Upper lobe of left lung (tissue), 6 donors: Measurements from ENCODE around the gene GALNS. TPM values are rescaled to one million over a fixed set of nuclear protein-coding genes. Genes with fewer than 3 reads are reported as not detected.
A peak's percentile ranks its signal among the peaks of the same experiment; 100 is the strongest.

ENCODE experiments used
- ATAC-seq, 2 donors: fragments of 200-7000 bp; cut with Tn5 transposase; one replicate each; pipeline ENCODE4 v1.9.1; 2022; ENCODE audit warnings: mild to moderate bottlenecking in 2 of 2, moderate library complexity in 2 of 2; ENCODE audit not compliant: low FRiP score in 2 of 2
- DNase-seq, 2 donors: peaks; one replicate each; pipeline ENCODE4 v3.0.0-alpha.2; 2019 to 2020
- H3K27ac ChIP-seq, 4 donors: fragments of 200-600 bp; sonication (generic); one replicate each; pipeline ENCODE4 v1.5.1; 2016 to 2019
- H3K27me3 ChIP-seq, 4 donors: fragments of 200-600 bp; sonication (generic); one replicate each; pipeline ENCODE4 v1.5.1; 2017 to 2019
- H3K36me3 ChIP-seq, 4 donors: fragments of 200-600 bp; sonication (generic); one replicate each; pipeline ENCODE4 v1.5.1; 2016 to 2019
- H3K4me1 ChIP-seq, 4 donors: fragments of 200-600 bp; sonication (generic); one replicate each; pipeline ENCODE4 v1.5.1; 2018 to 2019
- H3K4me3 ChIP-seq, 4 donors: fragments of 200-600 bp; sonication (generic); one replicate each; pipeline ENCODE4 v1.5.1; 2017 to 2019; ENCODE audit warnings: mild to moderate bottlenecking in 2 of 4, moderate library complexity in 1 of 4
- H3K9me3 ChIP-seq, 4 donors: fragments of 200-600 bp; sonication (generic); one replicate each; pipeline ENCODE4 v1.5.1; 2018 to 2019
- EP300 ChIP-seq, 4 donors: sonication (generic); formaldehyde crosslinking; IDR thresholded peaks; one replicate each; pipeline ENCODE4 v1.5.1; 2017; ENCODE audit warnings: antibody characterized with exemption in 4 of 4, control low read depth in 2 of 4
- POLR2A ChIP-seq, 4 donors: fragments of 450-650 bp; IDR thresholded peaks; one replicate each; pipeline ENCODE4 v1.5.1; 2016 to 2017; ENCODE audit warnings: antibody characterized with exemption in 4 of 4, mild to moderate bottlenecking in 2 of 4
- POLR2AphosphoS5 ChIP-seq, 2 donors: sonication (generic); formaldehyde crosslinking; IDR thresholded peaks; one replicate each; pipeline ENCODE4 v1.5.1; 2017; ENCODE audit warnings: antibody characterized with exemption in 2 of 2
- WGBS, 2 donors: methylation state at CpG; one replicate each; pipeline ENCODE4 v1.1.5; 2017 to 2018; 5-methylcytosine and 5-hydroxymethylcytosine counted together
- total RNA-seq, 6 donors: library from RNA; depleted of rRNA in 4 of 6; stranded (reverse); fragments of >200 nt in 4 of 6; gene quantifications; one replicate each; pipeline versions ENCODE4 v1.1.0 to v1.2.1, GENCODE V29; 2016 to 2021
- TF ChIP-seq, protein P1 (sequence below), 6 experiments: fragments of 450-650 bp in 4 of 6; fragments of 200-600 bp in 2 of 6; sonication (generic) in 2 of 6; IDR thresholded peaks; one replicate each; pipeline ENCODE4 v1.5.1; 2016 to 2019; ENCODE audit warnings: antibody characterized with exemption in 6 of 6
- donor health status: DM: no; HTN: no; CAD: no; lungs with moderate emphysema.
- donor health status: DM: no; HTN: yes; CAD: no; lungs with severe emphysema.

The GALNS gene
- total RNA-seq, 6 donors from 2014 or later = 24.8 to 140 (median 45.6) TPM

DNA sequence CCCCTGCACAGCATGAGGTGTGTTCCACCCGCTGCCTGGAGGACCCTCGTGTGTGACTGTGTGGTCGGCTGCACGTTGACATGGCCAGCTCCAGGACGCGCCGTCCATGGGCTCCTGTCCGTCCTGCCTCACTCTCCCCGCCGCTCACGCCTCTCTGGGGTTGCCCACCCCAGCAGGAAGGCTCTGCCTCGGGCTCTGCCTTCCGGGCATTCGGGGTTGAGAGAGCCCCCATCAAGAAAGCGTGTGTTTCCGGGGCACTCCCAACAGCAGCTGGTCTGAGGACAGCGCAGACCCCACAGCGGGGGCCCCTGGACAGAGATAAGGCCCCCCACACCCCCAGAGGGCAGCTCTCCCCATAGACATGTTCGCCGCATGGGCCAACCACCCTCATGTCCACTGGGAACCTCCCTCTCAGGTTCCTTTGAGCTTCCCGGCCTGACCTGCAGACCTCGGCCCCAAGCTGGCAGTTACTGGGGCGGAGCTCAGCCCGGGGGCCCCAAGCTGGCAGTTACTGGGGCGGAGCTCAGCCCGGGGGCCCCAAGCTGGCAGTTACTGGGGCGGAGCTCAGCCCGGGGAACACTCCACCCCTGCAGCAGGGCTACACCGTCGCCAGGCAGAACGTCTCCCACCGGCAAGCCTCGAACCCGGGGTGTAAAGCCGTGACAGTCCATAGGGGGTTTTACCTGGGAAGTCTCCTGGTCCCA is 63.3 kb downstream of the GALNS start:
- Histone ChIP-seq H3K27me3 (no peaks in the 10 kb centered on the region), H3K36me3 (no peaks in the 10 kb centered on the region), H3K9me3 (no peaks in the 10 kb centered on the region), H3K27ac (peak overlapping the region in 1 of 4 donors; percentile 11), H3K4me3 (no peak overlapping the region), H3K4me1 (peaks cover 4 to 39% (median 11%) of the 10 kb centered on the region in 4 donors)
- ATAC-seq = peak in 1 of 2 donors; percentile 17
- 31 to 52% methylated on average over 5 to 34 of the region's 35 CpGs for WGBS, 2 donors
- TF ChIP-seq POLR2AphosphoS5 (IDR thresholded peaks at IDR 0.05) (no peak), EP300 (IDR thresholded peaks at IDR 0.05) (no peak), POLR2A (IDR thresholded peaks at IDR 0.05) (no peak)
- TF ChIP-seq, protein P1, sequence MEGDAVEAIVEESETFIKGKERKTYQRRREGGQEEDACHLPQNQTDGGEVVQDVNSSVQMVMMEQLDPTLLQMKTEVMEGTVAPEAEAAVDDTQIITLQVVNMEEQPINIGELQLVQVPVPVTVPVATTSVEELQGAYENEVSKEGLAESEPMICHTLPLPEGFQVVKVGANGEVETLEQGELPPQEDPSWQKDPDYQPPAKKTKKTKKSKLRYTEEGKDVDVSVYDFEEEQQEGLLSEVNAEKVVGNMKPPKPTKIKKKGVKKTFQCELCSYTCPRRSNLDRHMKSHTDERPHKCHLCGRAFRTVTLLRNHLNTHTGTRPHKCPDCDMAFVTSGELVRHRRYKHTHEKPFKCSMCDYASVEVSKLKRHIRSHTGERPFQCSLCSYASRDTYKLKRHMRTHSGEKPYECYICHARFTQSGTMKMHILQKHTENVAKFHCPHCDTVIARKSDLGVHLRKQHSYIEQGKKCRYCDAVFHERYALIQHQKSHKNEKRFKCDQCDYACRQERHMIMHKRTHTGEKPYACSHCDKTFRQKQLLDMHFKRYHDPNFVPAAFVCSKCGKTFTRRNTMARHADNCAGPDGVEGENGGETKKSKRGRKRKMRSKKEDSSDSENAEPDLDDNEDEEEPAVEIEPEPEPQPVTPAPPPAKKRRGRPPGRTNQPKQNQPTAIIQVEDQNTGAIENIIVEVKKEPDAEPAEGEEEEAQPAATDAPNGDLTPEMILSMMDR (IDR thresholded peaks at IDR 0.05) = no peak
- DNase-seq = peak in 1 of 2 donors; percentile 48

DNA sequence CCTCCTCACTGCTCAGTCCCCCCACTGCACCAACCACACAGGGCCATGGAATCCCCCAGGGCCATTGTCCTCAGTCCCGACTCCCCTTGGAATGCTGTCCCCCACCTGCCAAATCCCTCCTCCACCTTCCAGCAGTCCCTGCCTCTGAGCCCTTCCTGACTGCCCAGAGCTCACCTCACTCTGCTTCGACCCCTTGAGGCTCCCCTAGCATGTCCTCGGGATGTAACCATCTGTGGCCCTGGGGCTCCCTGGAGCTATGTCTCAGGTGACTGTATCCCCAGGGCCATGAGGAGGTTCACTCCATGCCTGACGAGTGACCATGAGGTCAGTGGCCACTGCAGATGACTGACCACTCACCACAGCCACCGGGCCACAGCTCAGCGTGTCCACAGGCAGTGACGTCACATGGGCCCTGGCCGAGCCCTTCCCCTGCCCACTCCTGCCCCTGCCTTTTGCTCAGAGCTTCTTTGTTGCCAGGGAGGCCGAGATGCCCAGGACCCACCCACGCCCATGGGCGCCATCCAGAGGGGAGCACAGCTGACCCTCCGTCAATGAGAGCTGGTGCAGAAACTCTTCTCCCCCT is 64.0 kb downstream of the GALNS start:
- H3K36me3 ChIP-seq = no peaks in the 10 kb centered on the region
- no peak overlapping the region for H3K4me3 ChIP-seq
- H3K9me3 ChIP-seq = no peaks in the 10 kb centered on the region
- TF ChIP-seq, protein P1 (IDR thresholded peaks at IDR 0.05) = no peak
- TF ChIP-seq POLR2A (IDR thresholded peaks at IDR 0.05) = no peak
- TF ChIP-seq EP300 (IDR thresholded peaks at IDR 0.05) = no peak
- TF ChIP-seq POLR2AphosphoS5 (IDR thresholded peaks at IDR 0.05) = no peak
- H3K4me1 ChIP-seq = peaks cover 4 to 39% (median 11%) of the 10 kb centered on the region in 4 donors
- DNase-seq (peak in 1 of 2 donors; percentile 58), ATAC-seq (peak in 1 of 2 donors; percentile 47)
- H3K27me3 ChIP-seq = no peaks in the 10 kb centered on the region
- WGBS, 2 donors = 86 to 92% methylated on average over 5 to 12 of the region's 12 CpGs
- no peak overlapping the region for H3K27ac ChIP-seq

DNA sequence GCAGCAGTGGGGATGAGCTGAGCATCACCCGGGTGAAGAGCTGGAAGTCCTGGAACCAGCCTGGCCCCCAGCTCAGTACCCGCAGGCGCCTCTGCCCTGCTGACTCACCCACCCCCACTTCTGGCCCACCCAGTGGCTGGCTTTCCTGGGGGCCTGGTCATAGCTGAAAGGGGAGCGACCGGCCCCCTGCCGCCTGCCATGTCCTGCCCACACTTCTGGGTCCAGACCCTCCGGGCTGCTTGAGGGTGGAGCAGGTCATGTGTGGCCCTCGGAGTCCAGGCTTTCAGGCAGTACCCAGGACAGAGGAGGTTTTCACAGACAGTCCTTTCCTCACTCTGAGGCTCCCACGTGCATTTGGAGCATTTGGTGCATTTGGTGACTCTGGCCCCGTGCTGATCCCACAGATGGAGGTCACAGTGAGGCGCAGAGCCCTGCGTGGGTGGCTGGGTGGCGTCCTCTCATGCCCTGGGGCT is 64.6 kb downstream of the GALNS start:
- ATAC-seq (peak in 1 of 2 donors; percentile 27), DNase-seq (no peak)
- 20 to 54% methylated on average over 1 to 13 of the region's 13 CpGs for WGBS, 2 donors
- Histone ChIP-seq H3K27ac (no peak overlapping the region), H3K4me1 (peaks cover 4 to 39% (median 11%) of the 10 kb centered on the region in 4 donors), H3K9me3 (no peaks in the 10 kb centered on the region), H3K36me3 (no peaks in the 10 kb centered on the region), H3K4me3 (no peak overlapping the region), H3K27me3 (no peaks in the 10 kb centered on the region)
- TF ChIP-seq, protein P1 (IDR thresholded peaks at IDR 0.05) = no peak
- no peak for TF ChIP-seq EP300 (IDR thresholded peaks at IDR 0.05)
- TF ChIP-seq POLR2AphosphoS5 (IDR thresholded peaks at IDR 0.05) = no peak
- TF ChIP-seq POLR2A (IDR thresholded peaks at IDR 0.05) = no peak

DNA sequence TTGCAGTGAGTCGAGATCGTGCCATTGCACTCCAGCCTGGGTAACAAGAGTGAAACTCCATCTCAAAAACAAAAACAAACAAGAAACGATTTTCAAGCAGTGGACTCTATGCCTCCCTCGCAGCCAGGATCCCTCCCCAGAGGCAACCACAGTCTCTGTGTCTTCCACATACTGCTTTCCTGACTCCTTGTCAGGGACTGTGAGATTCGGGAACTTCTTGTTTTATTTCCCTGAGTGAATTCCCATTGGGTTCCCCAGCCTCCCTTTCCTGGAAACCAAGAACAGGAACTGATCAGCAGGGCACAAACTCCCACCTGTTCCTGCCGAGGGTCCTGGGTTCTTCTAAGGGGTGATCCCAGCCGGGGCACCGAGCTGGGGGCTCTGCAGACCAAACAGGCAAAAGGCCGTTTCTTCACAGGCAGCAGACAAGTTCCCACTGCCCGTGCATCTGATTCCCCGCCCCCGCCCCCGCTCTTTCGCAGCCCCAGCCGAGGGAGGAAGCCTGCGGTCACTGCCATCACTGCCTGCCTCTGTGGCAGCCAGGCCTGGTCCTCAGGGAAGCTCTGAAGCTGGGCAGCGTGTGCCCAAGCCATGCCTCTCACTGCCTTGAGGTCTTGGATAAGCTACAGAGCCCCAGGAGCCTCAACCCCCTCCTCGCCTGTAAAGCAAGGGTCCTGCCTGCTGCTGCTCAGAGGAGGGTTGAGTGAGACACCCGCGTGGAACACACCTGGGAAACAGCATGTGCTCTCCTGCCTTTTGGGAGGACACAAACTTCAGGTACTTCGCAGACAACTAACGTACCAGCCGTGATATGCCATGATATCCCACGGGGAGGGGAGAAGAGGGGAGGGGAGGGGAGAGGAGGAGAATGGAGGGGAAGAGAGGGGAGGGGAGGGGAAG is 66.2 kb downstream of the GALNS start:
- 18 to 23% methylated on average over 13 to 22 of the region's 24 CpGs for WGBS, 2 donors
- Histone ChIP-seq H3K4me1 (peaks cover 6 to 42% (median 13%) of the 10 kb centered on the region in 4 donors), H3K27ac (peak overlapping the region; percentile 1 to 62 (median 42)), H3K27me3 (no peaks in the 10 kb centered on the region), H3K9me3 (no peaks in the 10 kb centered on the region), H3K4me3 (peak overlapping the region in 2 of 4 donors; percentile 13 to 14), H3K36me3 (no peaks in the 10 kb centered on the region)
- DNase-seq = peak; percentile 77 to 86
- ATAC-seq = peak; percentile 35 to 79
- no peak for TF ChIP-seq EP300 (IDR thresholded peaks at IDR 0.05)
- TF ChIP-seq, protein P1 (IDR thresholded peaks at IDR 0.05) = no peak
- TF ChIP-seq POLR2A (IDR thresholded peaks at IDR 0.05) = no peak
- TF ChIP-seq POLR2AphosphoS5 (IDR thresholded peaks at IDR 0.05) = no peak
